ENCODE results near the gene RTP1.
"Not testable (repeated sequence)": the region's sequence is repeated elsewhere in the genome, so short reads cannot be mapped to it uniquely, and the experiment has no call there.

The RTP1 gene

DNA sequence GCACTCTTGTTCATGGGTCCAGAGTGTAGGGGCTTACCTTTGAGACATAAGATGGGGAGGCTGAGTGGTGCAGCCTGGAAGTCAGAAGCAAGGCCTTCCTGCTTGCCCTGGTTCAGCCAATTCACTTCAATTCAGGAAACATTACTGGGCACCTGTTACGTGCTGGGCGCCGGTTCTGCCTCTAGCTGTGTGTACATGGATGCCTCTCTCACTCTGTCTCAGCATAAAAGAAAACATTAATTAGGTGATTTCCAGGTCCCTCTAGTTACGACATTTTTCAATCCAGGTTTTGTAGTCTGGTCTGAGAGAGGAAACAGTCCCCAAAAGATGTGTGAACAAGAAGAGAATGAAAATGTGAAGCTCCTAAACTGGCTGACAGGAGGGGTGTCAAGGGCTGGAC lies 1.2 kb downstream of the RTP1 start:
- DNase-seq (ENCODE audit: low read depth) = no peak

DNA sequence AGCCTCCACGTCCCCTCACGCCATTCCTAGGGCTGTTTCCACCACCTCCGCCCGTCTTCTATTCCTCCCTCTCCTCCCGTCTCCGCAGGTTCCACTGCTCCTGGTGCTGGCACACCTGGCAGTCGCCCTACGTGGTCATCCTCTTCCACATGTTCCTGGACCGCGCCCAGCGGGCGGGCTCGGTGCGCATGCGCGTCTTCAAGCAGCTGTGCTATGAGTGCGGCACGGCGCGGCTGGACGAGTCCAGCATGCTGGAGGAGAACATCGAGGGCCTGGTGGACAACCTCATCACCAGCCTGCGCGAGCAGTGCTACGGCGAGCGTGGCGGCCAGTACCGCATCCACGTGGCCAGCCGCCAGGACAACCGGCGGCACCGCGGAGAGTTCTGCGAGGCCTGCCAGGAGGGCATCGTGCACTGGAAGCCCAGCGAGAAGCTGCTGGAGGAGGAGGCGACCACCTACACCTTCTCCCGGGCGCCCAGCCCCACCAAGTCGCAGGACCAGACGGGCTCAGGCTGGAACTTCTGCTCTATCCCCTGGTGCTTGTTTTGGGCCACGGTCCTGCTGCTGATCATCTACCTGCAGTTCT lies 2.3 kb downstream of the RTP1 start:
- DNase-seq (ENCODE audit: low read depth) = not testable (repeated sequence)

DNA sequence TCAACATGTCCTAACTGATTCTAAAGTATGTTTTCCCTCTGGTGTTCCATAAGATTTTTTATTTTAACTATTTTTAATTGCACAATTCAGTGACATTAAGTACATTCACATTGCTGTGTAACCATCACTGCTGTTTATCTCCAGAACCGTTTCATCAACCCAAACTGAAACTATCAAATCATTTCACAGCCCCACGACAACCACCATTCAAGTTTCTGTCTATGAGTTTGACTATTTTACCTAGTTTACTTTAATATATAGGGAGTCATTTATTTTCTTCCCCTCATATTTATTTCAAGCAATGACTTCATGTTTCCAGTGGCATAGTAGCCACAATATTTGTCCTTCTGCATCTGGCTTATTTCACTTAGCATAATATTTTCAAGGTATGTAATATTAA lies 8.4 kb downstream of the RTP1 start:
- no peak for DNase-seq (ENCODE audit: low read depth)

DNA sequence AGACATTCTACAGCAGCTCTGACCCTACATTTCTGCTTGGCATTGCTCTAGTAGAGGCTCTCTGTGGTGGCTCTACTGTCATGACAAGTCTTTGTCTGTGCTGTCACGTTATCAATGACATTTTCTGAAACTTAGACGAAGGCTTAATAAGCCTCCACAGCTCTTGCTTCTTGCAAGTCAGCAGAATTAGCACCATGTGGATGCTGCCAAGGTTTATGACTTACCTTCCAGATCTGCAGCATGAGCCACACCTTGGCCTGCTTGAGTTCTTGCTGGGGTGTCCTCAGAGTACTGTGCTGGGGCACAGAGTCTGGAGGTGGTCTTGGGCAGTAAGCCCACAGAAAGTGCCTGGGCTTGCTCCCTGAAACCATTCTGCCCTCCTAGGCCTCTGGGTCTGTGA lies 9.8 kb downstream of the RTP1 start:
- no peak for DNase-seq (ENCODE audit: low read depth)

DNA sequence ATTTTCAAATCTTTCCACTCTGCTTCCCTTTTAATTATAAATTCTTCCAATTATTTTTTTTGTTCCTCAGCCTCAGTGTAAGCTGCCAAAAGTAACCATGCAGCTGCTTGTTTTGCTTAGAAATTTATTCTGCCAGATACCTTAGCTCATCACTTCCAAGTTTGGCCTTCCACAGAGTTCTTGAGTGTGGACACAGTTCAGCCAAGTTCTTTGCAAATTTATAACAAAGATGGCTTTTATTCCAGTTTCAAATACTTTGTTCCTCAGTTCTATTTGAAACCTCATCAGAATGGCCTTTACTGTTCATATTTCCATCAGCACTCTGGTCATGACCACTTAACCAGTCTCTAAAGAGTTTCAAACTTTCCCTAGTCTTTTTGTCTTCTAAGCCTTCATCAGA lies 10.3 kb downstream of the RTP1 start:
- DNase-seq (ENCODE audit: low read depth) = no peak

DNA sequence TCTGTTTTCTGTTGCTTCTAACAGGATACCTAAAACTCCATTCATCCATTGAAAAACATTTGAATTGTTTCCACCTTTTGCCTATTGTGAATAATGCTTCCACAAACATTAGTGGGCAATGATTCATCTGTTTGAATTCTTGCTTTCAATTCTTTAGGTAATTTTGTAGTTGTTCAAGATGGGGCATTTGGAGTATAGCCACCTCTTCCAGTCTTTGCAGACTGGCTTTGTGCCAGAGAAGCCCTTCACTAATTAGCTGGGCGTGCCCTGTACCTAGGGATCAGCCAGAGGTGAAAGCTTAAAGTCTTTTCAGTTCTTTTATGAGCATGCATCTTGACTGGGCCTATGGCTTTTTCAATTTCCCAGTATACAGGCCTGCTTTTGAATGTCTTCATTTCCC lies 10.9 kb downstream of the RTP1 start:
- DNase-seq (ENCODE audit: low read depth) = peak; percentile 47

DNA sequence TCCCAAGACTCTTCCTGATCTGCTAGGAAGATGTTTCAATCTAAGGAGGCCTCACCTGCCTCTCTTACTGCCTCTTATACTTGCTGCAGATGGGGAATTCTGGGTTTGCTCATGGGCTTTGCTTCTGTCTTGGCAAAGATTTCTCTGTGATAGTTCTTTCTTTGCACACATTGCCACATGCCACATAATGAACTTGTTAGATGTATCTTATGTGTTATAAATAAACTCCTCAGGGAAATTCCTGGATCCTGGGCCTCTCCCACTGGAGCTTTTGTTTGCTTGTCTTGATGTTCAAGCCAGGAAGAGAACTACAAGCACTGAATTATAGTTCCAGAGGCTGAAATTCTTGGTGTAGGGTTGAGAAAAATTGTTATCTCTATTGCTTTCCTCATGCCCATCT lies 12.2 kb downstream of the RTP1 start:
- no peak for DNase-seq (ENCODE audit: low read depth)

DNA sequence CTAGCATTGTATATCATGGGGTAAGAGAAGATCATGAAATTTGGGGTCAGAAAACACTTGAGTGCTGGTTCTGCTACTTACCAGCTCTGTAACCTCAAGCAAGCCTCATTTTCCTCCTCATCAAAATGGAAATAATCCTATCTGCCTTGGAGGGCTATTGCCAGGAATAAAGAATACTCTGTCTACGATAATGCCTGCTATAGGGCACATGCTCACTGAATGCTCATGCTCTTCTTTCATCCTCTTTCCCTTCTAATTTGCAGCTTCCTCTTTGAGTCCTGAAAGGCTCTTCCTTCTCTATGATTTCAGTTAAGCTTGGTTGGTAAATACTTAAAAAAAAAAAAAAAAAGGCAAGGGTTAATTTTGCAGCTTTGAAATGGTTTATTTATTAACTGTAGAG lies 12.8 kb downstream of the RTP1 start:
- DNase-seq (ENCODE audit: low read depth) = no peak

DNA sequence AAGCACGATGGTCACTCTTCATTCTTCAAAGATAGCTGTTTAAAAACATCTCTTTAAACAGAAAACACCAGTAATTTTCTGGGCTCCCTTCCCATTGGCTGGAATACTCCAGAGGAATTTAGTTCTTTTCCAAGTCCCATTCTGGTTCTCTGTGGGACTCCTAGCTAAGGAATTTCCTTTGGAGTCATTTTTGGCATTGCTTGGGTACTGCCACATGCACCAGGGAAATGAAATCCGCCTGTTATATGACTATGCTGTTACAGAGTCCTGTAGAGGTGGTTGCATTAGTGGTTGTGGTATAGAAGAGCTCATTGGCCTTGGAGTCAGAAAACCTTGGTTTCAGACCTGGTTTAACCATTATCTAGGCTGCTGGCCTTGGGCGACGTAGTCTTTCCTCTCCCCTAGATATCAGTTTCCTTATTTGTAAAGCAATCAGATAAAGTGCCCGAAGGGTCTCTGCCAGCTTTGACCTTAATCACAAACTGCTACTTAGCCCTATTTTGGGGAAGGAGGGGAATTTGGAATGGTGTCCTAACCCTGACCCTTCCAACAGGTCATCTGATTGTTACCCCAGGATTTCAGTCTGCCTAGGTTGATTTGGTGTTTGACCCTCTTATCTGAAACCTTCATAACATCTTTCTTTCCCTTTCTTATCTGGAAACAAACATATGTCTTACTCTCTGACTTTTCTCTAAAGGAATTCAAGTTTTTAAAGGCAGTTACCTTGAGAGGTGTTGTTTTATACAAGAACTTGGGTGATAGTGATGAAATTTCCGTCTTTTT lies 13.4 kb downstream of the RTP1 start:
- DNase-seq (ENCODE audit: low read depth) = no peak

DNA sequence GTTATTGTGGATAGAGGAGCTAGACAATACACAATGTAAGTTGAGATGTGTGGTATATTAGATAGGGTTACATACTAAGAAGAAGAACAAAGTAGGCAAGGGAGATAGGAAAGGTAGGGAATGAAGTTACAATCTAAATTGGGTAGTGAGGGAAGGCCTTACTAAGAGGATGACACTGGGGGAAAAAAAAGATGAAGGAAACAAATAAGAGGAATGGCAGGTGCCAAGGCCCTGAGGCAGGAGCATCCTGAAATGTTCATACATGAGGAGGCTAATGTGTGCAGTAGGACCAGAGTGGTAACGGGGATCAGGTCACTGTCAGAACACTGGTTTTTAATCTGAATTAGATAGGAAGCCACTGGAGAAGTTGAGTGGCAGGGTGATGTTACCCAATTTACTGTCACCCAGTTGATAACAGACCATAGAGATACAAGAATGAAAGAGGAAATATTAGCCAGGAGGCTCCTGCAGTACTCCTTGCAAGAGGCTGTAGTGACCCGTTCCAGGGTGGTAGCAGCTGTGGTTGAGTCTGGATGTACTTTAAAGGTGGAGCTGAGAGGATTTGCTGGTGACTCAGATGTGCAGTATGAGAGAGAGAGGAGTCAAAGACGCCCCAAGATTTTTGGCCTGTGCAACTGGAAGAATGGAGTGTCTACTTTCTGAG lies 14.4 kb downstream of the RTP1 start:
- DNase-seq (ENCODE audit: low read depth) = peak; percentile 68

DNA sequence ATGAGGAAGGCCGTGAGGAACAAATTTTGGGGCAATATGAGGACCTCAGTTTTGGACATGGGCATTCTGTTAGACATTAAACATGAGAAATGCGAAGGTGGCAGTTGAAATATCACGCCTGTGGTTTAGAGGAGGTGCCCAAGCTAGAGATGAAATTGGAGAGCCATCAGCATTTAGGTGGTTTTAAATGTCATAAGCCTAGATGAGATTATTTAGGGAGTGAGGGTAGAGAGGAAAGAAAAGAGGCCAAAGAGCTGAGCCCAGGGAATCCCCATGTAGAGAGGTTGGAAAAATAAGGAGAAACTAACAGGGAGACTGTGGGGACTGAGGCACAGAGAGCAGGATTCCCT lies 14.9 kb downstream of the RTP1 start:
- no peak for DNase-seq (ENCODE audit: low read depth)

DNA sequence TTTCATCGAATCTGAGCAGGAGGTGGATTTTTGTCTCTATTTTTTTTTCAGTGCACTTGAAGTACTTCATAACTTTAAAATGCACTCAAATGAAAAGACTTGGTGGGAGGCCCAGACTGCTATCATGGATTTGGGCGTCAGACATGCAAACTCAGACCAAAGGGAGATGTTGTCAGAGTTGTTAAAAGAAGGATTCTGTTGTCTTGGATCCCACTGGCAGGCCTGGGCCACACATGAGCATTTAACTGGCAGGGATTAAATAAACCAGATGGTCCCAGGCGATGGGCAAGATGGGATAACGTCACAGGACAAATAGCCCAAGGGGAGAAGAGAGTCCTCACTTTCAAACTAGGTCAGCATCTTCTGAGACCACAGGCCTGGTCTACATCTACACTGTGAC lies 15.4 kb downstream of the RTP1 start:
- no peak for DNase-seq (ENCODE audit: low read depth)

DNA sequence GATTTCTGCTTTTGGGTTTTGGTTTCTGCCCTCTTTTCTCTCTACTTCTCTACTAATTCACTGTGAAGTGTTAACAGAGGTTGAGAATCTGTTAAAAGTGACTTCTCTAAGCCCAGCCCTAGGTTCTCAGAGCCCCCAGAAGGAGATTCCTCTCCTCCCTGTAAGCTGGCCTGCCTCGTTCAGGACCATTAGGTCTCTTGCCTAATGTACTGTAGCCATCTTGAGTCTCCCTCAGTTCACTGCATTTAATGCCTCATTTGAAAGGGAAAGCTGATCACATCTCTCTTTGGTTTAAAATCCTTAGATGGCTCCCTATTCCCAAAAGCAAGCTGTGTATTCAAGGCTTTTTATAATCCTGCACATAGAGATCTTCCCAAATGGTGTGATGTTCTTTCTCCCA lies 16.3 kb downstream of the RTP1 start:
- DNase-seq (ENCODE audit: low read depth) = no peak

DNA sequence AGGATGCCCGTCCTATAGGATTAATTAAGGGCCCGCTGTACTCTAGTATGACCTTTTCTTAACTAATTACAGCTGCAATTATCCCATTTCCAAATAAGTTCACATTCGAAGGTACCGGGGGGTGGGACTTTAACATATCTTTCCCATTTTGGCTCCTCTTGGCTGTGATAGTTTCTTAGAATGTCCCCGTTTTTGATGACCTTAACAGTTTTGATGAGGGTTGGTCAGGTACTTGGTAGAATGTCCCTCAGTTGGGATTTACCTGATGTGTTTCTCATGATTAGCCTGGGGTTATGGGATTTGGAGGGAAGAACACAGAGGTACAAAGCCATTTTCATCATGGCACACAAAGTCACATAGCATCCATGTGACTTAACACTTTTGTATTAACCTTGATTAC lies 18.2 kb downstream of the RTP1 start:
- DNase-seq (ENCODE audit: low read depth) = no peak

DNA sequence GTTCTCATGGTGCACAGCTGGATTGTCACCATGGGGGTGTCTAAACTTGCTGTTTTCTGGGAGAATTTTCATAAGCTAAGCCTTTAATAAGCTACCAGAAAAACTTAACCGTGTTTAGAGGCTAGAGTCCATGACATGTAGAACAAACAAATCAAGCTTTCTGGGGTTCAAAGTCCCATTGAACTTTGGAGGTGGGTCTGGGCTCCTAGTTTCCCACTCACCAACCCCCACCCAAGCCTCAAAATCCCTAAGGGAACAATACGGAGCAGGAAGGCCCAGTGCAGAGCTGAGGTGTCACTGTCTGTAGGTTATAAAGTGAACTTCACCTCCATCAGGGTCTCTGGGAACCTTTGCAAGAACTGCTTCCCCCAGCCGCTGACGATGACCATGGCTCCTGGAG lies 25.5 kb downstream of the RTP1 start:
- DNase-seq (ENCODE audit: low read depth) = no peak

DNA sequence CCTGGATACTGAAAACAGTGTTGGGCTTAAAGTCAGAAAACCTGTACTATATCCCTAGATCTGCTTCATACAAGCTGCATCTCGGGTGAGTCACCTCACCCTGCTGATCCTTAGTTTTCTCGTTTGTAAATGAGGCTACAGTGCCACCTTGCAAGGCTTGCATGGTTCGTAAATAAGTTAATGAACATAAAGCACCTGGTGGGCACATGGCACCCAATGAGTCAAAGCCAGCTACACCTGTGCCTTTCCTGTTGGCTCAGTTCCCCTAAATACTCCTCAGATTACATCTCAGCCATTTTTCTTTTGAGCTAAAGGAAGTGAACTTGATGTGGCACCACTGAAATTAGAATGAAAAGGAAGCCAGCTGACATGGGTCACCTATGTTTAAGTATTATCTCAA lies 26.5 kb downstream of the RTP1 start:
- peak; percentile 58 for DNase-seq (ENCODE audit: low read depth)

DNA sequence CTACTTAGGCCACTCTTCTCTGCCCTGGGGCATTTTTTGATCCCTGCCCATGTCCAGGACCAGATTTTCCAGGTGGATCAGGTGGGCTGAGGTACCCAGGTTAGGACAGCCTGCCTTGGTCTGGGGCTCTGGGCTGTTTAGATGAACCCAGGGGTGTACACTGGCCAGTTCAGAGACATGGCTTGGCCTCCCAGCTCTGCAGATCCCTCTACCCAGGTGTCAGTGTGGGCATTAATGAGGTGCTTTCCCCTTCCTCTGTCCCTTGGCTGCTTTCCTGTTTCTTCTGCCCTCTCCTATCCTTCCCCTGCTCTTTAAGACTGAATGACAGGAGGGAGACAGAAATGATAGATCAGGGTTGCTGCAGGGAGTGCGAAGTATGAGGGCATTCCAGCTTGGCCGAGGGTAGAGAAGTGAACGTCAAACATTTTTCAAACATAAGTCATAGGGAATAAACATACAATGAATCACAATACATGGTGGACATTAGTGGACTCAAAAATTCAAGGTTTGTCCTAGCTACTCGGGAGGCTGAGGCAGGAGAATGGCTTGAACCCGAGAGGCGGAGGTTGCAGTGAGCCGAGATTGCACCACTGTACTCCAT lies 30.5 kb downstream of the RTP1 start:
- peak; percentile 92 for DNase-seq (ENCODE audit: low read depth)

DNA sequence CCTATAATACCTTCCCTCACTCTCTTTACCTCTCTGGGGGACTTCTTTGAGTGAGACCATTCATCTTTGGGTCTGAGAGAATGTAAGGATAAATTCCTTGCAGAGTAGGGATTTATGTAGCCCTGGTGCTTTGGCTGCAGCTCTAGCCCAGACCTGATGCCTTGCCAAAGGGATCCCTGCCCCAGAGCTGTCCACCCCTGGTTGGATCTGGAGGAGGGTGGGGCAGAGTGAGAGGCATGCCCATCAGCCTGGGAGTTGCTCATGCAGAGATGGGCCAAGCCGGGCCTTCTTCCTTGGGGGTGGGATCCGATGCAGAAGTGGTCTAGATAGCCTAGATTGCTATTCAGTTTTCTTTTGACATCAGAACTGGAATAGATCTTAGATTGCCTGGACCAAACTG lies 31.5 kb downstream of the RTP1 start:
- DNase-seq (ENCODE audit: low read depth) = no peak

DNA sequence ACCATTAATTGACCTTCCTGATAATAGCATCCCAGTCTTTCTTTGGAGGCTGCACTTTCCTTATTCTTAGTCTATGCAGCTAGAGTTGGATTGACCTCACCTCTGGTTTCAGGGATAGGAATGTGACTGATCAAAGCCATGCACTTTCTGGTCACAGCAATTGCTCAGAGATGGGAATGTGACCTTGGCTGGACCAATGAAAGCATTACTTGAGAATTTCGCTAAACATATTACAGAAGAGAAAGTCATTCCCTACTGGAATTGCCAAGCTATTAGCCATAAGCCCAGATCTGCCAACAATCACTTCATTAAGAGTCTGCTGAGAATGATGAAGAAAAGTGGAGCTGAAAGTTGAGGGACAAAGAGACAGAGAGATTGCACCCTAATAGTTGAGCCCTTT lies 32.7 kb downstream of the RTP1 start:
- no peak for DNase-seq (ENCODE audit: low read depth)

DNA sequence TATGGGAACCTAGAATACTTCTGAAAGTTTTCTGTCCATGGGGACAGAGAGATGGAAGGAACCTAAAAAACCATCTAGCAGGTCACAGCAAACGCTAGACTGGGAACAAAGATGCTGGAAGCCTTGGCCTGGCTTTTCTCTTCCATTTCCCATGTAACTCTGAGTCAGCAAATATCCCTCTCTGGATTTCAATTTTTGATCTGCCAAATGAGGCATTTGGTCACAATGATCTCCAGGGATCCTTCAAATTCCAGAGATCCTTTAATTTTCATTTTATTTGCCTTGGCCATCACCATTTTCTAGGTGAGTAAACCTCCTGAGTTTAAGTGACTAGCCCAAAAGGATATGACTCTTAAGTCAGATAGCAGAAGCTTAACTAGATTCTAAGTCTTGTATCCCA lies 39.7 kb downstream of the RTP1 start:
- no peak for DNase-seq (ENCODE audit: low read depth)

DNA sequence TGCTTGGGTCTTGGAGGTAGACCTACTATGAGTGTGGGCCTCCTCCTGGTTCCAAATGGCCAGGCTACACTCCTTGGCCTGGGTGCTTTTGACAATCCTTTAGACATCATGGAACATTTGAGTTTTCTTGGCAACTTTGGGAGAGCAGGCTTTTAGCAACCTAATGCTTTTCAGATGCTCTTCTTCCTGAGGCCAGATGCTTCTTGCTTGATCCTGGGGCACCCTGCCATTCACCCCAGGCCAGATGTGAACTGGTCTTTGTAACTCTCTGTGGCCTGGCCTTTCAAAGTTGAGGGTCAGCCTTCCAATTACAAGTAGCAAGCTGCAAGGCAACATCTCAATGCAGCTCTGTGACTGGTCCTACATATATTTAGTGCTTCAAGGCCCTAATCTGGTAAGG lies 40.5 kb downstream of the RTP1 start:
- no peak for DNase-seq (ENCODE audit: low read depth)

DNA sequence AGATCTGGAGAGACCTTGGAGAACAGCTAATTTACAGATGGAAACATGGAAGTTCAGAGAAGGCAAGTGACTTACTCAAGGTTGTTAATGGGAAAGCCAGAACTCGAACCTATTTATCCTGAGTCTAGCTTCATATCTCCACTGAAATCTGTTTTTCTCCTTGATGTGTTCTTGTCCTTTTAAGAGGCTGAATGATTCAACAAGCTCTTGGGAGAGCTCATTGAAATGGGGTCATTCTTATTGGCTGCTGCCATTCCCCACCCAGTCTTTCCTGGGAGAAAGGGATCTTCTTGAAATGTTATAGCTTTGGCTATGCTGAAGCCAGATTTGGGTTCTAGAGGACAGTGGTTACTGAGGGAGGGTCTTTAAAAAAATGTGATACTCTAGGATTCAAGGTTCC lies 41.0 kb downstream of the RTP1 start:
- DNase-seq (ENCODE audit: low read depth) = no peak

DNA sequence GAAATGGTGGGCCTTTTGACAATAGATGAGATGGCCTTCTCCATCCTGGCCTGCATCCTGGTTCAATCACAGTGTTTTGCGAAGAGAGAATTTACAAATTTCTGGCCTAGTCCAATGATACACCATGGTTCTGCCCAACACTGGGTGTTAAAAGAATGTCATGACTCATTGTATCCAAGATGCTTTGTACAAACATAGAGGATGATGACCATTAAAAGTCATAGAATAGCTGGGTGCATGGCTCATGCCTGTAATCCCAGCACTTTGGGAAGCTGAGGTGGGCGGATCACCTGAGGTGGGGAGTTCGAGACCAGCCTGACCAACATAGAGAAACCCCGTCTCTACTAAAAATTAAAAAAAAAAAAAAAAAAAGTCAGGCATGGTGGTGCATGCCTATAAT lies 41.5 kb downstream of the RTP1 start:
- DNase-seq (ENCODE audit: low read depth) = peak; percentile 63
